ENCODE data around the gene ANTXRL.
A peak's percentile ranks its signal among the peaks of the same experiment; 100 is the strongest.
"Not testable (repeated sequence)": the region's sequence is repeated elsewhere in the genome, so short reads cannot be mapped to it uniquely, and the experiment has no call there.

Gene ANTXRL

GRCh38 chr10:46310143-46310514, 23.3 kb downstream of the ANTXRL start:
- ATAC-seq, result no peak

GRCh38 chr10:46310851-46311250, 24.1 kb downstream of the ANTXRL start:
- no peak for ATAC-seq

- no peak for ATAC-seq
Observed at GRCh38 chr10:46311501-46311951, 24.7 kb downstream of the ANTXRL start.

- not testable (repeated sequence) for ATAC-seq
Observed at GRCh38 chr10:46311961-46312431, 25.2 kb downstream of the ANTXRL start.

- ATAC-seq, result no peak
Observed at GRCh38 chr10:46312953-46313352, 26.2 kb downstream of the ANTXRL start.

GRCh38 chr10:46314071-46314470, 27.3 kb downstream of the ANTXRL start:
- ATAC-seq, result no peak

GRCh38 chr10:46315071-46315860, 28.5 kb downstream of the ANTXRL start:
- not testable (repeated sequence) for ATAC-seq

- no peak for ATAC-seq
Observed at GRCh38 chr10:46317370-46317769, 30.6 kb downstream of the ANTXRL start.

- no peak for ATAC-seq
Observed at GRCh38 chr10:46317889-46318288, 31.1 kb downstream of the ANTXRL start.

- ATAC-seq, result no peak
Observed at GRCh38 chr10:46318799-46319198, 32.0 kb downstream of the ANTXRL start.

GRCh38 chr10:46319389-46319788, 32.6 kb downstream of the ANTXRL start:
- no peak for ATAC-seq

GRCh38 chr10:46321770-46322169, 35.0 kb downstream of the ANTXRL start:
- ATAC-seq, result no peak

- ATAC-seq, result no peak
Observed at GRCh38 chr10:46323176-46323575, 36.4 kb downstream of the ANTXRL start.

GRCh38 chr10:46325021-46325420, 38.2 kb downstream of the ANTXRL start:
- ATAC-seq, result no peak

- no peak for ATAC-seq
Observed at GRCh38 chr10:46326066-46326465, 39.3 kb downstream of the ANTXRL start.

- ATAC-seq, result no peak
Observed at GRCh38 chr10:46326971-46327370, 40.2 kb downstream of the ANTXRL start.

GRCh38 chr10:46327685-46328084, 40.9 kb downstream of the ANTXRL start:
- ATAC-seq, result no peak

GRCh38 chr10:46328853-46329689, 42.3 kb downstream of the ANTXRL start:
- ATAC-seq, result peak in 1 of 2 donors; percentile 15

GRCh38 chr10:46329690-46330016, 42.9 kb downstream of the ANTXRL start:
- no peak for ATAC-seq

GRCh38 chr10:46330894-46331293, 44.1 kb downstream of the ANTXRL start:
- ATAC-seq, result no peak

- not testable (repeated sequence) for ATAC-seq
Observed at GRCh38 chr10:46365484-46365883, 78.7 kb downstream of the ANTXRL start.

GRCh38 chr10:46367209-46367608, 80.4 kb downstream of the ANTXRL start:
- not testable (repeated sequence) for ATAC-seq

- ATAC-seq, result not testable (repeated sequence)
Observed at GRCh38 chr10:46367666-46368240, 81.0 kb downstream of the ANTXRL start.

All from activated CD4-positive, CD25-positive, alpha-beta regulatory T cell treated with anti-CD3 and anti-CD28 coated beads, Interleukin-2, amount 50 U/mL, for 24 hours (primary cell).